HG02943 (cell line): ENCODE data around the gene FAM9B.

ENCODE experiments used
- ATAC-seq: cut with Tn5 transposase; IDR thresholded peaks from one replicate; pipeline ENCODE4 v1.9.1; 2021; ENCODE audit warnings: mild to moderate bottlenecking, low read depth, moderate library complexity; ENCODE audit not compliant: unreplicated experiment

FAM9B gene

DNA sequence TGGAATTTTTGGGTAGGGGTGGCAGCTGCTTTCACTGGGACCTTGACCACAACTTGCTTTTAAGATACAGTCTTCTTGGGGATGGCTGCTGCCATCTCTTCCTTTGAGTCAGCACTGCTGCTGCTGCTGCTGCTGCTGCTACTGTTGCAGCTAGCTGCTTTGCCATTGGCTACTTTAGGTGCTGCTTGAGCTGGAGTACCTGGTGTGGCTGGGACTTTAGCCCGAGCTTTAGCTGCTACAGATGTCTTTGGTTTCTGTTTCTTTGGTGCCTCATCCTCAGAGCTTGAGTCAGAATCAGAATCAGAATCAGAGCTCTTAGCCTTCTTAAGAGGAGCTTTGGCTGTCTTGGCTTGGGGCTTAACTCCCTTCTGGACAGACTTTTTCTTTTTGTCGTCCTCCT lies 52.2 kb downstream of the FAM9B start:
- ATAC-seq = no peak

DNA sequence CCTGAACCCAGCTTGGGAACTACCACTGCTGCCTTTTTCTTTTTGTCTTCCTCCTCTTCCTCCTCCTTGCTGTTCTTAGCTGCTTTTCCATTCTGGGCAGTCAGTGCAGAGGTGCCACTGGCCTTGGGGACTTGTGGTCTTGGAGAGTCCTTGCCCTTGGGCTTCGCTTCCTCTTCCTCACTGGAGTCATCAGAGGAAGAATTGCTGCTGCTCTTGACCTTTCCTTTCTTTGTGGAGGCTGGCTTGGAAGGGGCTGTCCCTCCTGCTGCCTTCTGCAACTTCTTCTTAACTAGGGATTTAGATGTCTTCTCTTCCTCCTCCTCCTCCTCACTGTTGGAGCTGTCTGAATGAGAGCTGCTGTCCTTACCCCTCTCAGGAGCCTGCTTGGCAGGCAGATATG lies 53.2 kb downstream of the FAM9B start:
- no peak for ATAC-seq
